COLO829 (cell line): ENCODE results near the gene CD320.
A peak's percentile ranks its signal among the peaks of the same experiment; 100 is the strongest.
"Not testable (repeated sequence)": the region's sequence is repeated elsewhere in the genome, so short reads cannot be mapped to it uniquely, and the experiment has no call there.

ENCODE experiments used
- DNase-seq: peaks from one replicate; pipeline ENCODE4 v3.0.0; 2012; ENCODE audit warnings: low spot score

The CD320 gene

DNA sequence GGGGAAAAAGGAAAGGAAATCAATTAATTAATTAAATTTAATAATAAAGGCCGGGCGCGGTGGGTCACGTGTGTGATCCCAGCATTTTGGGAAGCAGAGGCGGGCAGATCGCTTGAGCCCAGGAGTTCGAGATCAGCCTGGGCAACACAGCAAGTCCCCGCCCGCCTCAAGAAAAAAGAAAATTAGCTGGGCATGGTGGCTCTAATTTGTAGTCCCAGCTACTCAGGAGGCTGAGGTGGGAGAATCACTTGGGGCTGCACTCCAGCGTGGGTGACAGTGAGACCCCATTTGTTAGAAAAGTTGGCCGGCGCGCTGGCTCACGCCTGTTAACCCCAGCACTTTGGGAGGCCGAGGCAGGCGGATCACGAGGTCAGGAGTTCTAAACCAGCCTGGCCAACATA lies 733 bp upstream of the CD320 start:
- no peak for DNase-seq

DNA sequence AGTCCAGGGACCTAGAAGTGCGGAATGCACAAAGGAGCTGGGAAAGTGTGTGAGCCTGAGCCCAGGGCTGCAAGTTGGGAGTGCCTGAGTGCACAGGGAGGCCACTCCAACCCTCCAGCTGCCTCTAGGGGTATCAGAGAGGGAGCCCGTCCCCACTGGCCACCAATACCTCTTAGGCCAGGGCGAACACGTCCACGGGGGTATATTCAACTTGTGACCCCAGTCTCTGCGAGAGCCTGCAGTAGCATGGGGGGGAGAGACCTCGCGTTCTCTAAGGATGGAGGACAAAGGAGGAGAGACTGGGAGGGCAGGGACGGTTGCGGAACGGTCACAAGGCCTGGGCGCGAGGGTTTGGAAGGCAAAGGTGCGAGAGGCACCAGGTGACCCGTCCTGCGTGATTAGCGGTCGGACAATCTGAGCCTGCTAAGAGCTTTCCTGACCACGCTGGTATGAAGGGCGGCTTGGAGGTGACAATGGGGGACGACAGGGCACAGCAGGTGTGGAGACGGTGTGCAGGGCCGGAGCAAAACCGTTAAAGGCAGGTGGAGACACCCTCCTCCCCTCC lies 676 bp downstream of the CD320 start:
- no peak for DNase-seq

DNA sequence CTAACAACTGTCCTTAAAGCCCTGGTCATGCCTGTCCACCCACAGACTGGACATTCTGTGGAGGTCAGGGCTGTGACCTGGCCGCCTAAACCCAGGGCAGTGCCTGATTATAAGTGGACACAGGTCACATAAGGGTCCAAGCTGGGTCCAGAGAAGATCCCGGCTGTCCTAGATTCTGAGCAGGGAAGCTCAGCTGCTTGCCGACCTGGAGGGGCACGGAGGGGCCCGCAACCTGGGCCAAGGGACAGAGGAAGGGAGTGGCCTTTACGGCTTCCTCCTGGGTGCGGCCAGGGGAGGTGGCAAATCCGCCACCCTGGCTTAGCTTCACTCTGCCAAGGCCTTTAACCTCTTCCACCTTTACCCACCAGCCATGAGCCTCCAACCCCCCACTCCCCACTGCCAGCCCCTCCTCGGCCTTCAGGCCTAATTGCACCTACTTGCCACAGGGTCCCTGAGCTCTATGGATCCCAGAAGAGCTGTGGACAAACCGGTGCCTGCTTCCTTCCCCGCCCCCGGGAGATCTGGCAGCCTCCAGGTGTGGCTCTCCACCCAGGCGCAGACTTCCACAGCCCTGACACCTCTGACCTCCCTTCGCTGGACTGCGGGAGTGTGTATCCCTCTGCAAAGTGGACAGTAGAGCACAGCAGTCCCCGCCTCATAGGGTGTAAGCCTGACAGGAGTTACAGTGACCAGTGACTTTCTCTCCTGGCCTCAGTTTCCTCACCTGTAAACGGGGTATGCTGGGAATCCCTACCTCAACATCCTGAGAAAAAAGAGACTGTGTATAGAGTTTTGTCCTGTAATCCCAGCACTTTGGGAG lies 1.7 kb downstream of the CD320 start:
- DNase-seq, result no peak

DNA sequence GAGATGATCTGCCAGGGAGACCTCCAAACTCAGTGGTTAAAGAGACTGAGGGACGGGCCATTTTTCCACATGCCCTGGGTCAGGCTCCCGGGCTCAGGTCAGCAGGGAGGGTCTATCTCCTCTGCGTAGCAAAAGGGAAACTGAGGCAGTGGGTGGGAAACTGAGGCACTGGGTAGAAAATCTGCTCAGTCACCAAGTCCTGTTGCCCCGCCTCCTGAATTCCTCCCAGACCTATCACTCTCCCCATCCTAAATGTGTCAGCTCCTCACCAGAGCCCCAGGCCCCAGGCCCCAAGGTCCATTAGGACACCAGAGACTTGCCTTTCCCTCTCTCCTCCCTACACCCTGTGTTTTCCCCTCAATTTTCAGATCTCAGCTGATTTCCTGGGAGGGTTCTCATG lies 2.4 kb downstream of the CD320 start:
- DNase-seq, result no peak

DNA sequence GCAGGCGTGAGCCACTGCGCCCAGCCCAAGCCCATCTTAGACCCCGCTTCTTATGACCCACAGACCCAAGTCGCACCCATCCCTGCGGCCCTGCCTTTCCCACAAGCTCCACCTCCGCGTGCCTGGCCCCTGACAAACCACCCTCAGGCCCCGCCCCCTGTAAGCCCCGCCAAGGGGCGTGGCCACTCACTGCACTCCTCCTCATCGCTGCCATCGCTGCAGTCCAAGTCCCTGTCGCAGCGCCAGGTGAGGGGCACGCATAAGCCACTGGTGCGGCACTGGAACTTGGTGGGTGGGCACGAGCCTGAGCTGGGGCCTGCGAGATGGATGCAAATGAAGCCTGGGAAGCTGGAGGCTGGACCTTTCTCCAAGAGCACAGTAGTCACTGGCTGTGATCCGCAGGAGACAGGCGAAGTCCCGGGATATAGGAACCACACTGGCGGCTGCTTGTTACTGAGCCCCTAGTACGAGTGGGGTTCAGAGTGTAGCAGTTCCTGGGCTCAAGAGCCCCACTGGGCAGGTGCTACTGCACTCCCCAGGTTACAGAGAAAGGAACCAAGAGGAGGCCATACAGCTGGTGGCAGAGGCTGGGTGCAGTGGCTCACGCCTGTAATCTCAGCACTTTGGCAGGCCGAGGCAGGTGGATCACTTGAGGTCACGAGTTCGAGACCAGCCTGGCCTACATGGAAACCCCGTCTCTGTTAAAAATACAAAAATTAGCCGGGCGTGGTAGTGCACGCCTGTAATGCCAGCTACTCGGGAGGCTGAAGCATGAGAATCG lies 3.1 kb downstream of the CD320 start:
- peak; percentile 38 for DNase-seq

DNA sequence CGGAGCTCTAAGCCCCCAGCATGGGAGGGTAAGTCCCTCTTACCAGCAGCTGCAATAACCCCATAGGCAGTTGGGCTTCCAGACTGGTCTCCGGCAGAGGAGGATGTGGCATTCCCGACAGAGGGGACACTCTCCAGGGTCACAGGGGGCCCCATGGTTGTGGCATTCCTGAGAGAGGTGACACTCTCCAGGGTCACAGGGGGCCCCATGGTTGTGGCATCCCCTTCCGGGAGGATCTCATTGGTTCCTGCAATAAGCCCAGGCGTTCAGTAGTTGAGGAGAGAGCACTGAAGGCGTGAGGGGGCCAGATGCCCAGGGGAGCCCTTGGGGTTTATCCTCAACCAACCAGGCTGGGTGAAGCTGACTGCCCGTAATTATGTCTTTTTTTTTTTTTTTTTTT lies 5.4 kb downstream of the CD320 start:
- DNase-seq, result no peak

DNA sequence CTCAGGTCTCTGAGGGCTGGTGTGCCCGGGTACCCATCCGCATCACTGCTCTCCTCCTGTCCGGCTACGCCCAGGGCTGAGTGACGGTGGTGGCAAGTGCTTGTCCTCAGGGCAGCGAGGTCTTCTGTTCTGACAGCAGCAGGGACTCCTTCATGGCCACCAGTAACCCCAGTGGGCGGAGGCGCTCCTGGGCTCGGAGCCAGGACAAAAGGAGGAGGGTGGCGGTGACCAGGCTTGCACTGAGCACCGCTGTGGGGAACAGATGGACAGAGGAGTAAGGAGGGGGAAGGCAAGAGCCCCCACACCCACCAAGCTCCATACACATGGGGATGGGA lies 5.8 kb downstream of the CD320 start:
- DNase-seq, result no peak

DNA sequence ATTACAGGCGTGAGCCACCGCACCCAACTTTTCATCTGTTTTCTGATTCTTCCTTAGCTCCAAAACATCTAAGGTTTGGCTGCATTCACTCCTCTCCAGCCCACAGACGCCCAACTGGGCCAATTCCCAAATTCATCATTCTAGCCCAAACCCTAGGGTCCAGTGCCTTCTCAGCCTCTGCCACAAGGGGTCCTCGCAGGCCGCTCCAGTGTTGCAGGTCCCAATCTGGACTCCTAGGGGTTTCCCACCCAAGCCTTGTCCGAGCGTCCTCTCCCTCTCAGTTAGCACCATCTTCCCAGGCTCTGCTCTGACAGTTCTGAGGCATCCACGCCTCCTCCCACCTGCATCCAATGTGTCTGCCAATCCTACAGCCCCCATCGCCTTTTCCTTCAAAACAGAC lies 16.8 kb downstream of the CD320 start:
- not testable (repeated sequence) for DNase-seq

DNA sequence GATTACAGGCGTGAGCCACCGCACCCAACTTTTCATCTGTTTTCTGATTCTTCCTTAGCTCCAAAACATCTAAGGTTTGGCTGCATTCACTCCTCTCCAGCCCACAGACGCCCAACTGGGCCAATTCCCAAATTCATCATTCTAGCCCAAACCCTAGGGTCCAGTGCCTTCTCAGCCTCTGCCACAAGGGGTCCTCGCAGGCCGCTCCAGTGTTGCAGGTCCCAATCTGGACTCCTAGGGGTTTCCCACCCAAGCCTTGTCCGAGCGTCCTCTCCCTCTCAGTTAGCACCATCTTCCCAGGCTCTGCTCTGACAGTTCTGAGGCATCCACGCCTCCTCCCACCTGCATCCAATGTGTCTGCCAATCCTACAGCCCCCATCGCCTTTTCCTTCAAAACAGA lies 31.6 kb downstream of the CD320 start:
- DNase-seq, result not testable (repeated sequence)

DNA sequence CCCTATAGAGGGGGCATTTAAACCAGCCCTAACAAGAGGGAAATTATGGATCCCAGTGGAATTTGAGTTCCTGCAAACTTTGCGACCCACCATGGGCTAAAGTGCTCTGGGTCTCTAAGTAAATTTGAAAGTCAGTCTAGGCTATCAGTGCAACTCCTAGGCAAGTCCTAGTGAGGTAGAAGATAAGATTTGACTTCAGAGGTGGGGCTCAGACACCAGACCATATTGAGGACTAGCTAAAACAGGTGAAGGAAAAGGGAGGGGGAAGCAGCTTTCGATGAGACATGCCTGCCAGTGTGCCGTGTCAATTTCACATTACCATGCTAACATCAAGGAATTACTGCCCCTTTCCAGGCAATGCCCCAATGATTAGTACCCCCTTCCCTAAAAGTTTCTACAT lies 38.4 kb downstream of the CD320 start:
- no peak for DNase-seq

DNA sequence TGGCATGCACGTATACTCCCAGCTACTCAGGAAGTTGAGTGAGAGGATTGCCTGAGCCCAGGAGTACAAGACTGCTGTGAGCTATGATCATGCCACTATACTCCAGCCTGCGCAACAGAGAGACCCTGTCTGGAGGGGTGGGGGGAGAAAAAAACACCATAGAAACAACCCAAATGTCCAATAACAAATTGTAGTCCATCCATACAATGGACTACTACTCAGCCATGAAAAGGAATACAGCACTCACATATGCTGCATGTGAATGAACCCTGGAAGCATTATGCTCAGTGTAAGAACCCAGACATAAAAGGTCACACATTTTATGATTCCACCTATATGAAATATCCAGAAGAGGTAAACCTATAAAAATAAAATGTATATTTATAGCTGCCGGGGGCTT lies 42.3 kb downstream of the CD320 start:
- DNase-seq, result no peak

DNA sequence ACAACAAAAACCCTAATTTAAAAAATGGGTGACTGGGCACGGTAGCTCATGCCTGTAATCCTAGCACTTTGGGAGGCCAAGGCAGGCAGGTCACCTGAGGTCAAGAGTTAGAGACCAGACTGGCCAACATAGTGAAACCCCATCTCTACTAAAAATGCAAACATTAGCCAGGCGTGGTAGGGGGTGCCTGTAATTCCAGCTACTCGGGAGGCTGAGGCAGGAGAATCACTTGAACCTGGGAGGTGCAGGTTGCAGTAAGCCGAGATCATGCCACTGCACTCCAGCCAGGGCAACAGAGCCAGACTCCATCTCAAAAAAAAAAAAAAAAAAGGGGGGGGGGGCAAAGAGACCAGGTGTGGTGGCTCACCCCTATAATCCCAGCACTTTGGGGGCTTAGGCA lies 43.9 kb downstream of the CD320 start:
- not testable (repeated sequence) for DNase-seq

DNA sequence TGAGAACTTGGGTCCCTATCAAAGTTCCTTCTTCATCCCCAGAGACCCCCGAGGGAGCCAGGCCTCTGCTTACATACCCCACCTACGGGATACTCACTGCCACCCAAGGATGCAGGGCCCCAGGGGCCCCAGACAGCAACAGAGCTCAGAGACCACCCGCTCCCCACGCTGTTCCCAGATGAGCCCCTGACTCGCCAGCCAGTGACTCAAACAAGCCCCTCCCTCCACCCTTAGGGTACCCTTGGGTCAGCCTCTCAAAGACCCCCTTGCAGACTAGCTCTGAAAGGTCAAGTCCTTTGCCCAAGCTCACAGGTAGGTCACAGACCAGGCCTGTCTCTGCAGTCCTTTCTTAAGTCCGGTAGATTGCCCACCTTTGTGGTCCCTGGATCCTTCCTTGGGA lies 45.7 kb downstream of the CD320 start:
- no peak for DNase-seq

DNA sequence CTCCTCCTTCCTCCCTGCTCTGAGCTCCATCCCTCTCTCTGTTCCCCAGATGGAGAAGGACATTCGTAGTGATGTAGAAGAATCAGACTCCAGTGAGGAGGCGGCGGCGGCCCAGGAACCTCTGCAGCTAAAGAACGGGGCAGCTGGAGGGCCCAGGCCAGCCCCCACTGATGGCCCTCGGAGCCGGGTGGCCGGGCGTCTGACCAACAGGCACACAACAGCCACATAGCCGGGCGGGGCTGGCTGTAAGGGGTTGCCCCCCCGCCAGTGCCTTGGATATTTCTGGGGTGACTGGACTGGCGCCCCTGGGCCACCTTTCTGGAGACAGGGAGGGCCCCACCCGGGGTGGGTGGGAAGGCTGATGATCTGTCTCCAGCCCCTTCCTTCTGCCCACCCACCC lies 46.3 kb downstream of the CD320 start:
- DNase-seq, result no peak

DNA sequence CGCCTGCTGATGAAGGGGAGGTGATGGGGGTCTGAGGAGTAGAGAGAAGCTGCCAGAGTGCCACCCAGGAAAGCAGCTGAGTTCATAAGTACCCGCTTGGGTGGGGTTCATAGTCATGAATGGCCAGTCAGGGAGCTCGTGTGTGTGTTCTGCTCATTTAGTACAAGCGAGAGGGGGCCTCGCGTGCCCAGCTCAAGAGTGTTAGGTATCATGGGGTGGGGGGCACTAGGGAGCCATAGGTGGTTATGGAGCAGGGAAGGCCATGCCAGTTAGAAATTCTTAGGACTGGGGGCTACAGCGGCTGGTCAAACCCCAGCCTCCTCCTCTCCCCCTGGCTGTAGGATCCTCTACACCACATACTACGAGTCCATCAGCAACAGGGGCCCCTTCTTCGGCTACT lies 46.8 kb downstream of the CD320 start:
- no peak for DNase-seq

DNA sequence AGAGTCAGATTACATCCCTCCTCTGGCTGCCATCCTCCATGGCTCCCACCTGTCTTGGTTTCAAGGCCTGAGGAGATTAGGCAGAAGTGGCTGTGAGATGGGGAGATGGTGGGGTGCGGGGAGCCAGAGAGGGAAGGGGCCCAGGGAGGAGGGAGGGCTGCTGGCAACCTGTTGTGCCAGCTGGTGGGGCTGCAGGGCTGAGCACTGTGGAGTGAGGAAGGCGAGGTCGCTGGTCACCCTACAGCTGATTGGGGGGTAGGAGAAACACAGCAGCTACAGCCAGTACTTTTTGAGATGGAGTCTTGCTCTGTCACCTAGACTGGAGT lies 48.3 kb downstream of the CD320 start:
- DNase-seq, result no peak

DNA sequence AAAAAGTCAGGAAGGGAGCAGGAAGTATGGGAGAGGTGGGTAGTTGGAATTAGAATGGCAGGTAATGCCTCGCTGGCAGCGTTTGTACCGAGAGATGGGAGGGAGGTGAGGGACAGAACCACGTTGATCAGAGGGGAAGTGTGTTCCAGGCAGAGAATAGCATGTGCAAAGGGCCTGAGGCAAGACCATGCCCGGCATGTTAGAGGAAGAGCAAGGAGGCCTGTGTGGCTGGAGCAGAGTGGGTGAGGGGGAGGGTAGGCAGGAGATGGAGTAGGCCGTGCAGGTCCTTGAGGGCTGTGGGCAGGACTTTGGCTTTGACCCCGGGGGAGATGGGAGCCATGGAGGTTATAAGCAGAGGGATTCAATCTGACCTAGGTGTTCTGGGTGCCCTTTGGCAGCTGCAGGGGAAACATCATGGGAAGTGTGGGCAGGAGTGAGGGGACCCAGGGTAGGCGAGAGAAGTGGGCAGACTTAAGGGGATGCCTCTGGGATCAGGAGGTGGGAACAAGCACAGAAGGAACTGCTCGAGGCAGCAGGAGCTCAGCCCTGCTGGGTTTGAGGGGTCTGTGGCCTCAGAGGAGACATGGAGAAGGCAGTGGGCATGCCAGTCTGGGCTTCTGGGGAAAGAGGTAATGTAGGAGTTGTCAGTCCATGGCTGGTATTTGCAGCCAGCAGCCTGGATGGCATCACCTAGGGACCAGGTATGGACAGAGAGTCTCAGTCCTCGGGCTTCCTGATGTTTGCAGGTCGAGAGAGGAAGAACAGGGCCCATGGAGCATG lies 48.8 kb downstream of the CD320 start:
- DNase-seq, result no peak

DNA sequence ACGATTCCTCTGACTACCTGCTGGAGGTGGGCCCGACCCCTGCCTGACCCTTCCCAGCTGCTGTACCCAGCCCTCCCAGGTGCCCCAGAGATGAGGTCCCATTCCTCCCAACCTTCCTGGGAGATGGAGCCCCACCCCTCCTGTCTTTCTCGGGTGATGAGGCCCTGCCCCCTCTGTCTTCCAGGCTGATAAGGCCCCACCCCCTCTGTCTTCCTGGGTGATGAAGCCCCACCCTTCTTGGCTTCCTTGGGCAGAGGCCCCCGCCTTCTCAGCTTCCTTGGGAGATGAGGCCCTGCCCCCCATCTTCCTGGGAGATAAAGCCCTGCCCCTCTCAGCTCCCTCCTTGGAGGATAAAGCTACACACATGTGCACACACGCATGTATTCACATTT lies 51.1 kb downstream of the CD320 start:
- no peak for DNase-seq

DNA sequence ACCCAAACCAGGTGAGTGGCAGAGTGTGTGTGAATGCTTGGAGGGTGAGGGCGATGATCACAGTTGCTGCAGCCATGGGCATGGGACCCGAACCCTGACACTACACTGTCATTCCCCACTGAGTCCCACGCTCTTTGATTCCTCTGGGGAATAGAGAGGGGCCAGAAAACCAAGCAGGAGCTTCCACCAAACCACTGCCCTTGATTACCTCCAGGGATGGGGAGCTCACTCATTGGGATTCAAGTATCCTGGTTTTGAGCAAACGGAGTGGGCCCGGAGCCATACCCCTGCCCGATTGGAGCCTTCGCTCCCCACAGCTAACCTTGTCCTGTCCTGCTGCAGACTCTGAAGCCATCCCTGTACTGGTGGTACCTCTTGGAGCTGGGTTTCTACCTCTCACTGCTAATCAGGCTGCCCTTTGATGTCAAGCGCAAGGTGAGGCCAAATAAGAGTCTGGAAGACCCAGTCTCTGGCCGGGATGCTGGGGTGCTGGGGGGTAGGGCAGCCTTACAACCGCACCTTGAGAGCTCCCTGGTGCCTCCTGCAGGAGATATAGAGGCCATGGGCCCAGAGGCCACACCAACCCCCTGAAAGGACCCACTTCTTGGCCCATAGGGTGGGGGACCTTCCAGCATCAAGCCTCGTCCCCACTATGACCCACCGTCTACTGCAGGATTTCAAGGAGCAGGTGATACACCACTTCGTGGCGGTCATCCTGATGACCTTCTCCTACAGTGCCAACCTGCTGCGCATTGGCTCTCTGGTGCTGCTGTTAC lies 51.7 kb downstream of the CD320 start:
- no peak for DNase-seq

DNA sequence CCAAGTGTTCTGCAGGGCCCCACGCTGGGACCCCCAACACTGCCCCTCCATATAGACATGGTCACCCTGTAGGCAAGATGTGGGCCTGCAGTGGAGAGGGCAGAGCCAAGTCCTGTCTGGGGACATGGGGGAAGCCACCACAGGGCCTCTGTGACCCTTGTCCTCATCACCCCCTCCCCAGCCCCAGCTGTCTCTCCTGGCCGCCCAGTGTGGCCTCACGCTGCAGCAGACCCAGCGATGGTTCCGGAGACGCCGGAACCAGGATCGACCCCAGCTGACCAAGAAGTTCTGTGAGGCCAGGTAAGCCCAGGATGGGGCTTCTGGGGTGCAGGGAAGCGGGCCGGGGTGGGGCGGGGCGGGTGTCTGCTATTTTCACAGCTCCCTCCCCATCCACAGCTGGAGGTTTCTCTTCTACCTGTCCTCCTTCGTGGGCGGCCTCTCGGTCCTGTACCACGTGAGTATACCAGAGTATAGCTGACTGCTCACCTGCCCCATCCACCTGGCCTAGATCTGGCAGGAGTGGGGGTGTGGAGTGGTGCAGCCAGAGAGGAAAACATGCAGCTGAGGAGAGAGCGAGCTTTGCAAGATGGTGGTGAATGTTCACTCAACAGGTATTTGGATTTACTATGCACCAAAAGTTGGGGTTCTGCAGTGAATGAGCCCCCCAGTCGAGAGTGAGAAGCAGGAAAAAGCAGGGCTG lies 52.6 kb downstream of the CD320 start:
- DNase-seq, result no peak

DNA sequence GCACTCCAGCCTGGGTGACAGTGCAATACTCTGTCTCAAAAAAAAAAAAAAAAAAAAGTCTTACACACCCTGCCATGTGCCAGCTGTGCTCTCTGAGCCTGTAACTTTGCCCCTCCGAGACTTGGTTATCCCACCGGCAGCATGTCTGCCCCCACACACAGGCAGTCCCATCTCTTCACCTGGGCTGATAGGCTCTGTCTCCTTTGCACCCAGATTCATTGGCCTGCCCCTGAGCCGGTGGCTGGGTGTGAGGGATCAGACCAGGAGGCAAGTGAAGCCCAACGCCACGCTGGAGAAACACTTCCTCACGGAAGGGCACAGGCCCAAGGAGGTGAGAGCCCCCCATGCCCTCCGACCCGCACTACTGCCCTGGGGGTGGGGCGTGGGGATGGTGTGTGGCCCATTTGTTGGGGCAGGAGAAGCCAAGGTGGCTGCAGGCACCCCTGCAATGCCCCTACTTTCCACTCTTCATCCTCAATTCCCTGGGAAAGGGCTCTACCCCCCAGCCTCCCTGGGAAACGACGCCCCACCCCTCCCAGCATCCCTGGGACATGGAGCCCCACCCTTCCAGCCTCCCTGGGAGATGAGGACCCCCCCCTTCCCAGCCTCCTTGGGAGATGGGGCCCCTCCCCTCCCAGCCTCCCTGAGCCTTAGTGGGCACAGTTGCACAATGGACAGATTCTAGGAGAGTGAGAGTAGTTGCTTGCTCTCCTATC lies 53.7 kb downstream of the CD320 start:
- no peak for DNase-seq
